CD4-positive, CD25-positive, alpha-beta regulatory T cell (primary cell): ENCODE measurements around the gene ERCC4. TPM values are rescaled to one million over a fixed set of nuclear protein-coding genes. Genes with fewer than 3 reads are reported as not detected.

Experiments
- ATAC-seq, 2 donors: fragments of 150-1000 bp; cut with Tn5 transposase; one replicate each; pipeline ENCODE4 v1.10.0; 2021; ENCODE audit warnings: low read depth in 2 of 2, moderate number of reproducible peaks in 2 of 2, moderate library complexity in 1 of 2
- DNase-seq, 3 donors: peaks; one replicate each; pipeline versions ENCODE4 v3.0.0 to v3.0.0-alpha.2; 2012 to 2022; ENCODE audit warnings: mixed read lengths in 1 of 3
- H3K27ac ChIP-seq: one replicate; pipeline ENCODE4 v1.7.0; 2013; ENCODE audit warnings: mild to moderate bottlenecking, low read length; ENCODE audit not compliant: insufficient read depth, poor library complexity, severe bottlenecking
- H3K27me3 ChIP-seq: one replicate; pipeline ENCODE4 v1.7.0; 2013; ENCODE audit warnings: low read length; ENCODE audit not compliant: control insufficient read depth, insufficient read depth
- H3K36me3 ChIP-seq: one replicate; pipeline ENCODE4 v1.7.0; 2013; ENCODE audit warnings: mild to moderate bottlenecking, low read length, moderate library complexity; ENCODE audit not compliant: control insufficient read depth, insufficient read depth
- H3K4me1 ChIP-seq: 2 replicates; pipeline ENCODE4 v1.7.0; 2013; ENCODE audit warnings: mild to moderate bottlenecking, low read length; ENCODE audit not compliant: insufficient read depth, control insufficient read depth, poor library complexity, severe bottlenecking
- H3K4me3 ChIP-seq: one replicate; pipeline ENCODE4 v1.7.0; 2013; ENCODE audit warnings: low read depth, mild to moderate bottlenecking, low read length, moderate library complexity
- H3K9me3 ChIP-seq, 2 experiments: 1 replicate in 1 of 2; 2 replicates in 1 of 2; pipeline ENCODE4 v1.7.0; 2013; ENCODE audit warnings: low read length in 2 of 2, mild to moderate bottlenecking in 1 of 2, moderate library complexity in 1 of 2; ENCODE audit not compliant: control insufficient read depth in 2 of 2
- H3K27ac Mint-ChIP-seq, 3 donors: one replicate each; pipeline ENCODE4 v1.8.0; 2020 to 2022; ENCODE audit warnings: mild to moderate bottlenecking in 3 of 3, mixed read lengths in 3 of 3, moderate library complexity in 2 of 3
- H3K27me3 Mint-ChIP-seq: one replicate; pipeline ENCODE4 v1.8.0; 2022; ENCODE audit warnings: mild to moderate bottlenecking, mixed read lengths
- H3K36me3 Mint-ChIP-seq: one replicate; pipeline ENCODE4 v1.8.0; 2020; ENCODE audit warnings: mixed read lengths
- H3K4me1 Mint-ChIP-seq, 4 donors: one replicate each; pipeline ENCODE4 v1.8.0; 2020 to 2022; ENCODE audit warnings: mixed read lengths in 4 of 4, mild to moderate bottlenecking in 1 of 4
- H3K4me3 Mint-ChIP-seq, 4 donors: one replicate each; pipeline ENCODE4 v1.8.0; 2020 to 2022; ENCODE audit warnings: mild to moderate bottlenecking in 4 of 4, mixed read lengths in 4 of 4, moderate library complexity in 3 of 4
- H3K9me3 Mint-ChIP-seq, 7 donors: one replicate each; pipeline ENCODE4 v1.8.0; 2020 to 2022; ENCODE audit warnings: mixed read lengths in 7 of 7, mild to moderate bottlenecking in 3 of 7, moderate library complexity in 2 of 7
- polyA plus RNA-seq, 4 donors: library from polyadenylated mRNA; unstranded; fragments of 300-500 nt; fragmentation: Illumina TruSeq; gene quantifications; one replicate each; pipeline ENCODE4 v1.2.3, GENCODE V29; 2021
- total RNA-seq: library from RNA; stranded (reverse); gene quantifications from one replicate; pipeline ENCODE4 v1.2.3, GENCODE V29; 2022

Gene ERCC4
- total and polyA plus RNA-seq, 5 donors from 2014 or later = 8.8 to 18.2 (median 15.4) TPM

DNA sequence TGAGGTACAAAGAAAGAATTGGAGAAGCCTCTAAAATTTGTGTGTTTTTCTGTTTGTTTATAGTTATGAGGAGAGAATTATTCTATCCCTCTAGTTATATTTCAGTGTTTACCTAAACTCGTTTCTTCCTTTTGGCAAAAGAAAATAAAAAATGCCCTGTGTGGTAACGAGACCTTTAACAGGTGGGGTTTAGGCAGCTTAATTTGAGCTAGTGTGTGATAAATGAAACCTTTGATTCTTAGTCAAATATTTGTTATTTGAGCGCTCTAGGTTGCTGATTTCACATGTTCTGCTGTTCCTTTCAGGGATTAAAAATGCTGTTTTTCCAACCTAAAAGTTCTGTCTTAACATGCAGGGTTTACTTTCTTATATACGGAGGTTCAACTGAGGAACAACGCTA is 17.5 kb downstream of the ERCC4 start:
- peaks cover 0 to 12% (median 0%) of the 10 kb centered on the region in 4 donors for H3K4me1 Mint-ChIP-seq
- no peak for DNase-seq
- ATAC-seq = no peak
- H3K36me3 ChIP-seq = peaks cover 29% of the 10 kb centered on the region
- no peaks in the 10 kb centered on the region for H3K9me3 ChIP-seq
- no peak overlapping the region for H3K4me3 Mint-ChIP-seq
- H3K27ac Mint-ChIP-seq = no peak overlapping the region
- H3K27me3 ChIP-seq = no peaks in the 10 kb centered on the region
- H3K9me3 Mint-ChIP-seq = no peaks in the 10 kb centered on the region
- peaks cover 54% of the 10 kb centered on the region for H3K36me3 Mint-ChIP-seq
- no peaks in the 10 kb centered on the region for H3K4me1 ChIP-seq
- H3K4me3 ChIP-seq = no peak overlapping the region
- no peak overlapping the region for H3K27ac ChIP-seq
- no peaks in the 10 kb centered on the region for H3K27me3 Mint-ChIP-seq

DNA sequence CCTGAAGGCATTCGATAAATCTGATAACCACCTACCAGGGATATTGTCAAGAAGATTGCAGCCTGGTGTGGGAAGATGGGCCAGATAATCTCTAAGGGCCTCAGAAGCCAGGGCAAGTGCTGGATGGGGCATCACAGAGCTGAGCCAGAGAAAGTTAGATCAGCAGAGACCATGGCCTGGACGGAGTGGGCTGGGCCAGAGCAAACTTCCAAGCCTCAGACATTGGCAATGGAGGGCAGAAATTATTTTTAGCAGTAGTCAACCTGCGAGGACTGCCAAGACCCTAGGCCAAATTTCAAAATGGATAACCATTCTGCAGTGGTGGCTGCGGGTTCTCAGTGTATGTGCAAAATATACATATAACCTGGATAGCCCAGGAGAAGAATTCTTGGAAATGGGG is 18.5 kb downstream of the ERCC4 start:
- no peak for ATAC-seq
- no peaks in the 10 kb centered on the region for H3K9me3 ChIP-seq
- H3K36me3 ChIP-seq = peaks cover 29% of the 10 kb centered on the region
- no peak overlapping the region for H3K4me3 ChIP-seq
- Mint-ChIP-seq H3K9me3 (no peaks in the 10 kb centered on the region), H3K36me3 (peaks cover 61% of the 10 kb centered on the region), H3K27ac (no peak overlapping the region), H3K4me1 (peaks cover 0 to 12% (median 0%) of the 10 kb centered on the region in 4 donors), H3K27me3 (no peaks in the 10 kb centered on the region), H3K4me3 (no peak overlapping the region)
- no peaks in the 10 kb centered on the region for H3K27me3 ChIP-seq
- H3K4me1 ChIP-seq = no peaks in the 10 kb centered on the region
- H3K27ac ChIP-seq = no peak overlapping the region
- no peak for DNase-seq

DNA sequence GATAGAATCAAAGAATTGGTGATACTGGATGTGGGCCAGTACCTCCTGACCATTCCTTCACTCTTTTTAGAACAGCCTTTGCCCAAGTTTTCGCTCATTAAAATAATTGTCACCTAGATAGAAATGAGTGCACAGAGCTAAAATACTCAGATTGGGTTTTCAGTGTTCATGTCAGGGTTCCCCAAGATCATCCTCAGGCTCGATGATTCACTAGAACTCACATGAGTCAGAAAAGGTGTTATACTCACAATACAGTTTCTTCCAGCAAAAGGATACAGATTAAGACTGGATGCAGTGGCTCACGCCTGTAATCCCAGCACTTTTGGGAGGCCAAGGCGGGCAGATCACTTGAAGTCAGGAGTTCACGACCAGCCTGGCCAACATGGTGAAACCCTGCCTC is 19.9 kb downstream of the ERCC4 start:
- no peak overlapping the region for H3K4me3 Mint-ChIP-seq
- peaks cover 65% of the 10 kb centered on the region for H3K36me3 Mint-ChIP-seq
- Histone ChIP-seq H3K9me3 (no peaks in the 10 kb centered on the region), H3K27ac (no peak overlapping the region), H3K4me3 (no peak overlapping the region), H3K27me3 (no peaks in the 10 kb centered on the region), H3K4me1 (no peaks in the 10 kb centered on the region), H3K36me3 (peaks cover 26% of the 10 kb centered on the region)
- ATAC-seq = no peak
- H3K27ac Mint-ChIP-seq = no peak overlapping the region
- no peaks in the 10 kb centered on the region for H3K27me3 Mint-ChIP-seq
- peaks cover 0 to 4% (median 0%) of the 10 kb centered on the region in 4 donors for H3K4me1 Mint-ChIP-seq
- no peaks in the 10 kb centered on the region for H3K9me3 Mint-ChIP-seq
- no peak for DNase-seq

DNA sequence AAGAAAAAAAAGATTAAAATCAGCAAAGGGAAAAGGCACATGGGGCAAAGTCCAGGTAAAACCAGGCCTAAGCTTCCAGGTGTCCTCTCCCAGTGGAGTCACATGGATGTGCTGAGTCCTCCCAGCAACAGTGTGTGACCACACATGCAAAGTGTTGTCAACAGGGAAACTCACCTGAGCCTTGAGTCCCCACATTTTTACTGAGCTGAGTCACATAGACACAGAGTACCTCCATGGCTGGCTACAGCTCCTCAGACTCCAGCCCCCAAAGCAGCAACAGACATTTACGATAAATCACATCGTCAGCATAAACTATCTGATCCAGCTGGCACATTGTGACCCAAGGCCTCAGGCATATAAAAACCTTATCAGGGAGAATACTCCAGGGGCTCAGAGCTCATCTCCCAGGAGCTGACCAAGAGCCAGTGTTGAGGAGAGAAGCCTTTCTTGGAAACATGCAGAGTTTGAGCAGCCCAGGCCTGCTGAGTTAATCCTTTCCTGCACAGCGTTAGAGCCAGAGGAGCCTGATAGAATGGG is 20.5 kb downstream of the ERCC4 start:
- Mint-ChIP-seq H3K36me3 (peaks cover 62% of the 10 kb centered on the region), H3K4me3 (no peak overlapping the region), H3K27me3 (no peaks in the 10 kb centered on the region), H3K4me1 (peaks cover 0 to 4% (median 0%) of the 10 kb centered on the region in 4 donors), H3K9me3 (no peaks in the 10 kb centered on the region), H3K27ac (no peak overlapping the region)
- DNase-seq (no peak), ATAC-seq (no peak)
- Histone ChIP-seq H3K4me3 (no peak overlapping the region), H3K36me3 (peaks cover 26% of the 10 kb centered on the region), H3K27ac (no peak overlapping the region), H3K9me3 (no peaks in the 10 kb centered on the region), H3K4me1 (no peaks in the 10 kb centered on the region), H3K27me3 (no peaks in the 10 kb centered on the region)

DNA sequence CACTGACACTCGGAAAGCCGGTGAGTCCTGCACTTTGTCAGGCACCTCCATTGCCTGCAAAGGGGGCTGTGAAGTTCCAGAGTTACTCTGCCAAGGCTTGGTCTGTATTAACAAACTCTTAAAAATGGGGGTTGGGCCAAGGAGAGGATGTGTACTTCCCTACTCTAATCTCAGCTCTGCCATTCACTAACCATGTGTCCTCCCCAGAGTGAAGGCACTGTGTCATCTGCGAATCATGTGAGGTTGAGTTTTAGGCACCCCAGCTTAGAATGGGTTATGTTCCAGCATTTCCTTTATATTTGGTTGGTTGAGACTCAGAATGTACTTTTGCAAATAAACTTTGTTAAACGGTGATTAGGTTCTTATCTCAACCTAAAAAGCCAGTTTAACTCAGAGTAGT is 24.9 kb downstream of the ERCC4 start:
- Histone ChIP-seq H3K27ac (no peak overlapping the region), H3K27me3 (no peaks in the 10 kb centered on the region), H3K9me3 (no peaks in the 10 kb centered on the region), H3K4me1 (no peaks in the 10 kb centered on the region), H3K4me3 (no peak overlapping the region), H3K36me3 (peaks cover 34% of the 10 kb centered on the region)
- no peak for DNase-seq
- no peaks in the 10 kb centered on the region for H3K27me3 Mint-ChIP-seq
- H3K4me1 Mint-ChIP-seq = peaks cover 0 to 4% (median 0%) of the 10 kb centered on the region in 4 donors
- peak overlapping the region in 1 of 3 donors; percentile 64 for H3K27ac Mint-ChIP-seq
- H3K4me3 Mint-ChIP-seq = no peak overlapping the region
- peaks cover 57% of the 10 kb centered on the region for H3K36me3 Mint-ChIP-seq
- ATAC-seq = no peak
- no peaks in the 10 kb centered on the region for H3K9me3 Mint-ChIP-seq

DNA sequence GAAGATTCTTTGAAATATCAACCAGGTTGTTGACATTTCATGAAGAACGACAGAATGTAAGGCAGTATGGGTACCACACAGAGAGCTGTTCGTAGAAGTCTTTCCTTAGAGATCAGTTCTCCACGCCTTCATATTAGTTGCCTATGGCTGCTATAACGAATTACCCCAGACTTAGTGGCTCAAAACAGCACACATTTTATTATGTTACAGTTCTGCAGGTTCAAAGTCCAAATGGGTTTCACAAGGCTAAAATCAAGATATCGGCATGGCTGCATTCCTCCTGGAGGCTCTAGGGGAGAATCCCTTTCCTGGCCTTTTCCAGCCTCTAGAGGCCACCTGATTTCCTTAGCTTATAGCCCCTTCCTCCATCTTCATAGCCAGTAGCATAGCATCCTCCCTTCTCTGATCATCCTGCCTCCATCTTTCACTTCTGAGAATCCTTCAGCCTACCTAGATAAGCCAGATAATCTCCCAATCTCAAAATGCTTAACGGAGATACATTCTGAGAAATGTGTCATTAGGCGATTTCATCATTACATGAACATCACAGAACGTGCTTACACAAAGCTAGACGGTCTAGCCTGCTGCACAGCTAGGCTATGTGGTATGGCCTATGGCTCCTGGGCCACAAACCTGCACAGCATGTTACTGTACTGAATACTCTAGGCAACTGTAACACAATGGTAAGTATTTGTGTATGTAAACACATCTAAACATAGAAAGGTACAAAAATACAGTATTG is 26.0 kb downstream of the ERCC4 start:
- H3K27ac Mint-ChIP-seq = no peak overlapping the region
- peaks cover 34% of the 10 kb centered on the region for H3K36me3 ChIP-seq
- H3K36me3 Mint-ChIP-seq = peaks cover 57% of the 10 kb centered on the region
- no peaks in the 10 kb centered on the region for H3K27me3 ChIP-seq
- H3K4me3 ChIP-seq = no peak overlapping the region
- H3K4me3 Mint-ChIP-seq = no peak overlapping the region
- H3K4me1 Mint-ChIP-seq = peaks cover 0 to 4% (median 0%) of the 10 kb centered on the region in 4 donors
- ATAC-seq = no peak
- H3K4me1 ChIP-seq = no peaks in the 10 kb centered on the region
- DNase-seq = no peak
- no peak overlapping the region for H3K27ac ChIP-seq
- H3K27me3 Mint-ChIP-seq = no peaks in the 10 kb centered on the region
- H3K9me3 Mint-ChIP-seq = no peaks in the 10 kb centered on the region
- H3K9me3 ChIP-seq = no peaks in the 10 kb centered on the region

DNA sequence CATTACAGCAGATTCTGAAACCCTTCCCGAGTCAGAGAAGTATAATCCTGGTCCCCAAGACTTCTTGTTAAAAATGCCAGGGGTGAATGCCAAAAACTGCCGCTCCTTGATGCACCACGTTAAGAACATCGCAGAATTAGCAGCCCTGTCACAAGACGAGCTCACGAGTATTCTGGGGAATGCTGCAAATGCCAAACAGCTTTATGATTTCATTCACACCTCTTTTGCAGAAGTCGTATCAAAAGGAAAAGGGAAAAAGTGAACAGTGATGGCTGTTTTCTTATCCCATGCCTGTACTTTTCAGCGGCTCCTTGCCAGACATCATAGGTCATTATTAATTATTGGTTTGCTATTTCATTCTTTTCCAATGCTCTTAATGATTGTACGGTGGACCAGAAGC is 28.1 kb downstream of the ERCC4 start:
- Histone ChIP-seq H3K27ac (no peak overlapping the region), H3K9me3 (no peaks in the 10 kb centered on the region), H3K4me1 (no peaks in the 10 kb centered on the region), H3K27me3 (no peaks in the 10 kb centered on the region), H3K36me3 (peaks cover 34% of the 10 kb centered on the region), H3K4me3 (no peak overlapping the region)
- Mint-ChIP-seq H3K4me1 (no peaks in the 10 kb centered on the region), H3K36me3 (peaks cover 52% of the 10 kb centered on the region), H3K27me3 (no peaks in the 10 kb centered on the region), H3K9me3 (no peaks in the 10 kb centered on the region), H3K27ac (no peak overlapping the region), H3K4me3 (no peak overlapping the region)
- ATAC-seq (no peak), DNase-seq (no peak)
